ENCODE results near the gene PPIL3. TPM values are rescaled to one million over a fixed set of nuclear protein-coding genes. Genes with fewer than 3 reads are reported as not detected.
A peak's percentile ranks its signal among the peaks of the same experiment; 100 is the strongest.

Gene PPIL3
- total and polyA plus RNA-seq, 7 experiments from 2014 or later = 28.3 to 69.7 (median 31.5) TPM

DNA sequence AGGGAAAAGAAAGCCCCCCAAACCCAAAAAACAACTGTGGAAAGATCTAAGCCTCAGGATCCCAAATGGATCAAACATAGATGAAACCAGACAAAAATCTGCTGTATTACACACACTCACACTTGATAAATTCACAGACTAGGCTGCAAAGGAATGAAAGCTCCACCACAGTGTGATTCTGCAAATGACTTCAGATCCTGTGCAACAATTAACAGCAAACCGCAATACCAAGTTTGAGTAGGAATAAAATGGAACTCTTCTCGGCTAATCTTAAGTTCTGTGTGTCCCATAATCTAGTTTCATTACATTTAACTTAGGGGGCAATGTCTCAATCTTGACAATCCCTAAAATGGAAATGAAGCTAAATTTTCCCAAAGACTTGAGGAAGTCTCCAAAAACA, 36.3 kb downstream of the PPIL3 start:
- intact Hi-C loops (cut with micrococcal nuclease) = loop anchor here in 1 of 2 donors (1.0 kb wide), 1 partner anchor 9 kb away; no protein-coding TSS in a partner anchor
- H3K27me3 Mint-ChIP-seq = no peaks in the 10 kb centered on the region

GRCh38 chr2:200851398-200852248, 37.3 kb downstream of the PPIL3 start:
- Mint-ChIP-seq H3K4me3 (peak overlapping the region in 3 of 10 donors; percentile 7 to 48 (median 23)), H3K36me3 (peaks cover 8 to 44% (median 43%) of the 10 kb centered on the region in 5 donors), H3K4me1 (peaks cover 3 to 29% (median 11%) of the 10 kb centered on the region in 7 donors), H3K9me3 (peaks cover 0 to 2% (median 0%) of the 10 kb centered on the region in 11 donors), H3K27ac (peak overlapping the region in 5 of 9 donors; percentile 34 to 88 (median 68)), H3K27me3 (no peaks in the 10 kb centered on the region)
- DNase-seq (no peak), ATAC-seq (peak; percentile 17)
- CTCF ChIA-PET = no interaction called here
- Histone ChIP-seq H3K4me3 (ENCODE audit: low read length) (no peak overlapping the region), H3K9me3 (ENCODE audit: control insufficient read depth in 2 of 3, low read length in 3 of 3) (no peaks in the 10 kb centered on the region), H3K27me3 (ENCODE audit: control insufficient read depth in 2 of 2, insufficient read depth in 2 of 2, low read length in 2 of 2) (no peaks in the 10 kb centered on the region), H3K4me1 (ENCODE audit: control insufficient read depth in 2 of 2, insufficient read depth in 2 of 2, low read length in 2 of 2) (peaks cover 0 to 4% of the 10 kb centered on the region in 2 donors), H3K27ac (ENCODE audit: low read depth, low read length) (no peak overlapping the region), H3K36me3 (ENCODE audit: control insufficient read depth in 2 of 3, insufficient read depth in 3 of 3, low read length in 3 of 3) (peaks cover 29 to 63% (median 32%) of the 10 kb centered on the region in 3 experiments)
- POLR2A ChIA-PET = interaction anchor here (0.6 to 5.7 kb wide), 4 partner anchors 10 to 472 kb away, joined by 3 to 37 read pairs (median 4); partner anchors contain the start of gene CLK1
- intact Hi-C loops (cut with micrococcal nuclease) = no loop called here

More for the DNA sequence above, 36.3 kb downstream of the PPIL3 start:
- ATAC-seq (no peak), DNase-seq (no peak)
- Mint-ChIP-seq H3K36me3 (peaks cover 11 to 54% (median 49%) of the 10 kb centered on the region in 5 donors), H3K27ac (peak overlapping the region in 6 of 9 donors; percentile 29 to 88 (median 56)), H3K4me3 (no peak overlapping the region), H3K4me1 (peaks cover 2 to 37% (median 20%) of the 10 kb centered on the region in 7 donors), H3K9me3 (peaks cover 0 to 2% (median 0%) of the 10 kb centered on the region in 11 donors)
- H3K27me3 ChIP-seq (ENCODE audit: control insufficient read depth in 2 of 2, insufficient read depth in 2 of 2, low read length in 2 of 2) = no peaks in the 10 kb centered on the region
- H3K4me1 ChIP-seq (ENCODE audit: control insufficient read depth in 2 of 2, insufficient read depth in 2 of 2, low read length in 2 of 2) = peaks cover 0 to 5% of the 10 kb centered on the region in 2 donors
- POLR2A ChIA-PET = interaction anchor here (0.7 to 5.7 kb wide), 5 partner anchors 12 to 140 kb away, joined by 3 to 37 read pairs (median 4); partner anchors contain the start of genes CLK1, NIF3L1 and PPIL3
- no peak overlapping the region for H3K4me3 ChIP-seq (ENCODE audit: low read length)
- H3K36me3 ChIP-seq (ENCODE audit: control insufficient read depth in 2 of 3, insufficient read depth in 3 of 3, low read length in 3 of 3) = peaks cover 39 to 73% (median 42%) of the 10 kb centered on the region in 3 experiments
- H3K9me3 ChIP-seq (ENCODE audit: control insufficient read depth in 2 of 3, low read length in 3 of 3) = no peaks in the 10 kb centered on the region
- CTCF ChIA-PET = no interaction called here
- H3K27ac ChIP-seq (ENCODE audit: low read depth, low read length) = no peak overlapping the region

DNA sequence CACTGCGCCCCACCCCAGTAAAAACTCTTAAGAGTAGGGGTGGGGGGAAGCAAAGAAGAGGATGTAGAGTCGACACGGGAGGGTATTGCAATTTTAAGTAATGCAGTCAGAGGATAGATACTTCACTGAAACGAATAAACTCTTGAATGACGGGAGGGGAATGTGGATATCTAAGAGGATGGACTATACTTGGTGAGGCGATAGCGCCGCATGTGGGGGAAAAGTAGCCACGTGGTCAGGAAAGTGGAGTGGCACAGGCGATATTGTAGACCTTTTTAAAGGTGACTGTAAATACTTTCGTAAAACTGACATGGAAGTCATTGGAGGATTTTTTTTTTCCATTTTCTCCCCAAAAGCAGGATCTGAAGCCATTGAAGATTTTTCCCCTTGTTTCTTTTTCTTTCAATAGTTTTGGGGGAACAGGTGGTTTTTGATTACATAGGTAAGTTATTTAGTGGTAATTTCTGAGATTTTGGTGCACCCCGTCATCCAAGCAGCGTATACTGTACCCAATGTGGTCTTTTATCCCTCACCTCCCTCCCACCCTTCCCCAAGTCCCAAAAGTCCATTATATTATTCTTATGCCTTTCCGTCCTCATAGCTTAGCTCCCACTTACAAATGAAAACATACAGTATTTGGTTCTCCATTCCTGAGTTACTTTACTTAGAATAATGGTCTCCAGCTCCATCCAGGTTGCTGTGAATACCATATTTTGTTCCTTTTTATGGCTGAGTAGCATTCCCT, 38.2 kb downstream of the PPIL3 start:
- no peak for DNase-seq
- no peaks in the 10 kb centered on the region for H3K9me3 ChIP-seq (ENCODE audit: control insufficient read depth in 2 of 3, low read length in 3 of 3)
- intact Hi-C loops (cut with micrococcal nuclease) = no loop called here
- peaks cover 8 to 41% (median 39%) of the 10 kb centered on the region in 5 donors for H3K36me3 Mint-ChIP-seq
- H3K27me3 Mint-ChIP-seq = no peaks in the 10 kb centered on the region
- ATAC-seq = peak; percentile 12
- H3K36me3 ChIP-seq (ENCODE audit: control insufficient read depth in 2 of 3, insufficient read depth in 3 of 3, low read length in 3 of 3) = peaks cover 24 to 54% (median 30%) of the 10 kb centered on the region in 3 experiments
- H3K9me3 Mint-ChIP-seq = peaks cover 0 to 2% (median 0%) of the 10 kb centered on the region in 11 donors
- H3K4me3 ChIP-seq (ENCODE audit: low read length) = no peak overlapping the region
- peak overlapping the region in 2 of 10 donors; percentile 7 to 38 for H3K4me3 Mint-ChIP-seq
- no peak overlapping the region for H3K27ac ChIP-seq (ENCODE audit: low read depth, low read length)
- H3K4me1 Mint-ChIP-seq = peaks cover 3 to 24% (median 6%) of the 10 kb centered on the region in 7 donors
- H3K27me3 ChIP-seq (ENCODE audit: control insufficient read depth in 2 of 2, insufficient read depth in 2 of 2, low read length in 2 of 2) = no peaks in the 10 kb centered on the region
- ChIA-PET CTCF (no interaction called here), POLR2A (interaction anchor here (0.6 to 3.6 kb wide), 7 partner anchors 8 to 471 kb away, joined by 3 to 25 read pairs (median 5); partner anchors contain the start of genes BZW1 and CLK1)
- peak overlapping the region in 6 of 9 donors; percentile 34 to 88 (median 64) for H3K27ac Mint-ChIP-seq
- H3K4me1 ChIP-seq (ENCODE audit: control insufficient read depth in 2 of 2, insufficient read depth in 2 of 2, low read length in 2 of 2) = no peaks in the 10 kb centered on the region

GRCh38 chr2:200847939-200848338, 40.9 kb downstream of the PPIL3 start:
- peaks cover 3 to 17% (median 6%) of the 10 kb centered on the region in 7 donors for H3K4me1 Mint-ChIP-seq
- H3K27me3 ChIP-seq (ENCODE audit: control insufficient read depth in 2 of 2, insufficient read depth in 2 of 2, low read length in 2 of 2) = no peaks in the 10 kb centered on the region
- H3K4me3 Mint-ChIP-seq = no peak overlapping the region
- H3K4me1 ChIP-seq (ENCODE audit: control insufficient read depth in 2 of 2, insufficient read depth in 2 of 2, low read length in 2 of 2) = no peaks in the 10 kb centered on the region
- intact Hi-C loops (cut with micrococcal nuclease) = no loop called here
- no peak for ATAC-seq
- H3K9me3 Mint-ChIP-seq = peaks cover 0 to 2% (median 0%) of the 10 kb centered on the region in 11 donors
- no peaks in the 10 kb centered on the region for H3K27me3 Mint-ChIP-seq
- peaks cover 11 to 26% (median 19%) of the 10 kb centered on the region in 3 experiments for H3K36me3 ChIP-seq (ENCODE audit: control insufficient read depth in 2 of 3, insufficient read depth in 3 of 3, low read length in 3 of 3)
- no peak for DNase-seq
- CTCF ChIA-PET = interaction anchor here (0.6 kb wide), 2 partner anchors 60 to 1864 kb away, joined by 3 to 5 read pairs; no protein-coding TSS in a partner anchor
- H3K9me3 ChIP-seq (ENCODE audit: control insufficient read depth in 2 of 3, low read length in 3 of 3) = no peaks in the 10 kb centered on the region
- H3K4me3 ChIP-seq (ENCODE audit: low read length) = no peak overlapping the region
- peaks cover 8 to 25% (median 24%) of the 10 kb centered on the region in 5 donors for H3K36me3 Mint-ChIP-seq
- no peak overlapping the region for H3K27ac ChIP-seq (ENCODE audit: low read depth, low read length)
- H3K27ac Mint-ChIP-seq = peak overlapping the region in 2 of 9 donors; percentile 32 to 36
- POLR2A ChIA-PET = interaction anchor here (0.7 to 3.6 kb wide), 5 partner anchors 9 to 42 kb away, joined by 3 to 25 read pairs (median 5); partner anchors contain the start of gene CLK1

DNA sequence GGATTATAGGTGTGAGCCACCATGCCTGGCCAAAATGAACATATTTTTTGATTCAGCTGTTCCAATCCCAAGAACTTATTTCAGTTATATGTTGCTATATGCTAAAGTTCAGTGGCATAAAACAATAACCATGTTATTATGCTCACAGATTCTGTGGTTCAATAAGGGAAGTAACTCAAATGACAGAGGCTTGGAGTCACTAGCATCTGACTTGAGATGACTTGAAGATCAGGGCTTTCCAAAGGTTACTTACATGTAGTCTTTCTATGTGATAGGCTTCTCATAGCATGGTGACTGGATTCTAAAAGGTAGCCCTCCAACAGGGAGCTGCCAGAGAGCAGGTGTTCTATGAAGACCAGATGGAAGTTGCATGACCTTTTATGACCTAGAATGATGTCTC, 41.6 kb downstream of the PPIL3 start:
- ATAC-seq (no peak), DNase-seq (no peak)
- Histone ChIP-seq H3K4me3 (ENCODE audit: low read length) (no peak overlapping the region), H3K4me1 (ENCODE audit: control insufficient read depth in 2 of 2, insufficient read depth in 2 of 2, low read length in 2 of 2) (no peaks in the 10 kb centered on the region), H3K9me3 (ENCODE audit: control insufficient read depth in 2 of 3, low read length in 3 of 3) (no peaks in the 10 kb centered on the region), H3K27me3 (ENCODE audit: control insufficient read depth in 2 of 2, insufficient read depth in 2 of 2, low read length in 2 of 2) (no peaks in the 10 kb centered on the region), H3K27ac (ENCODE audit: low read depth, low read length) (no peak overlapping the region), H3K36me3 (ENCODE audit: control insufficient read depth in 2 of 3, insufficient read depth in 3 of 3, low read length in 3 of 3) (peaks cover 4 to 20% (median 13%) of the 10 kb centered on the region in 3 experiments)
- intact Hi-C loops (cut with micrococcal nuclease) = no loop called here
- CTCF ChIA-PET = interaction anchor here (0.6 kb wide), 1 partner anchor 1865 kb away, joined by 3 read pairs; no protein-coding TSS in a partner anchor
- POLR2A ChIA-PET = interaction anchor here (0.6 to 3.6 kb wide), 3 partner anchors 12 to 39 kb away, joined by 3 to 25 read pairs (median 17); partner anchors contain the start of gene CLK1
- H3K4me1 Mint-ChIP-seq = peaks cover under 1 to 12% (median 8%) of the 10 kb centered on the region in 7 donors
- no peaks in the 10 kb centered on the region for H3K9me3 Mint-ChIP-seq
- peaks cover 8 to 18% (median 17%) of the 10 kb centered on the region in 5 donors for H3K36me3 Mint-ChIP-seq
- peak overlapping the region in 2 of 9 donors; percentile 18 to 68 for H3K27ac Mint-ChIP-seq
- no peak overlapping the region for H3K4me3 Mint-ChIP-seq
- no peaks in the 10 kb centered on the region for H3K27me3 Mint-ChIP-seq

Measured in naive thymus-derived CD4-positive, alpha-beta T cell (primary cell).